ENCODE measurements around the gene ZNF526. TPM values are rescaled to one million over a fixed set of nuclear protein-coding genes. Genes with fewer than 3 reads are reported as not detected.

ZNF526 gene
- total and polyA plus RNA-seq, 4 donors, result 1.7 to 8.8 (median 3.8) TPM

GRCh38 chr19:42206871-42207755 lies 13.0 kb upstream of the ZNF526 start (continued):
- TF ChIP-seq REST (IDR thresholded peaks at IDR 0.05), result no peak

- DNase-seq (ENCODE audit: low spot score), result no peak
- 89% methylated on average over 6 of the region's 6 CpGs for WGBS
- Histone ChIP-seq H3K4me1 (ENCODE audit: control insufficient read depth in 4 of 4, insufficient read depth in 4 of 4, low read length in 3 of 4) (no peaks in the 10 kb centered on the region), H3K36me3 (ENCODE audit: control insufficient read depth in 4 of 4, insufficient read depth in 3 of 4, low read depth in 1 of 4, low read length in 3 of 4) (peaks cover 11 to 67% (median 50%) of the 10 kb centered on the region in 4 donors), H3K27ac (ENCODE audit: low read depth in 1 of 2, low read length in 2 of 2) (no peak overlapping the region), H3K9me3 (ENCODE audit: control insufficient read depth in 4 of 4, low read length in 3 of 4) (no peaks in the 10 kb centered on the region), H3K9ac (ENCODE audit: low read depth in 1 of 2, low read length in 2 of 2) (no peak overlapping the region), H3K27me3 (ENCODE audit: control insufficient read depth in 4 of 4, insufficient read depth in 4 of 4, low read length in 3 of 4) (no peaks in the 10 kb centered on the region), H3K4me3 (ENCODE audit: low read depth in 1 of 3, low read length in 3 of 3) (no peak overlapping the region)
- TF ChIP-seq HNF4A (conservative IDR thresholded peaks at IDR 0.05), result no peak
Measured at GRCh38 chr19:42207767-42208271, 12.3 kb upstream of the ZNF526 start.

GRCh38 chr19:42208612-42209011 lies 11.5 kb upstream of the ZNF526 start:
- Histone ChIP-seq H3K36me3 (ENCODE audit: control insufficient read depth in 4 of 4, insufficient read depth in 3 of 4, low read depth in 1 of 4, low read length in 3 of 4) (peaks cover 11 to 65% (median 49%) of the 10 kb centered on the region in 4 donors), H3K4me1 (ENCODE audit: control insufficient read depth in 4 of 4, insufficient read depth in 4 of 4, low read length in 3 of 4) (no peaks in the 10 kb centered on the region), H3K9me3 (ENCODE audit: control insufficient read depth in 4 of 4, low read length in 3 of 4) (no peaks in the 10 kb centered on the region), H3K27me3 (ENCODE audit: control insufficient read depth in 4 of 4, insufficient read depth in 4 of 4, low read length in 3 of 4) (no peaks in the 10 kb centered on the region), H3K9ac (ENCODE audit: low read depth in 1 of 2, low read length in 2 of 2) (no peak overlapping the region), H3K4me3 (ENCODE audit: low read depth in 1 of 3, low read length in 3 of 3) (no peak overlapping the region), H3K27ac (ENCODE audit: low read depth in 1 of 2, low read length in 2 of 2) (no peak overlapping the region)
- DNase-seq (ENCODE audit: low spot score), result no peak
- TF ChIP-seq REST (IDR thresholded peaks at IDR 0.05) (no peak), FOXA1 (IDR thresholded peaks at IDR 0.05) (no peak), YY1 (IDR thresholded peaks at IDR 0.05) (no peak)
- 86% methylated on average over 11 of the region's 11 CpGs for WGBS

- H3K27ac ChIP-seq (ENCODE audit: low read depth in 1 of 2, low read length in 2 of 2), result no peak overlapping the region
- peaks cover 5 to 19% (median 12%) of the 10 kb centered on the region in 4 donors for H3K4me1 ChIP-seq (ENCODE audit: control insufficient read depth in 4 of 4, insufficient read depth in 4 of 4, low read length in 3 of 4)
- TF ChIP-seq HNF4A (conservative IDR thresholded peaks at IDR 0.05) (no peak), ZBTB33 (IDR thresholded peaks at IDR 0.05) (no peak), ATF3 (IDR thresholded peaks at IDR 0.05) (no peak), FOXA2 (IDR thresholded peaks at IDR 0.05) (no peak), EGR1 (IDR thresholded peaks at IDR 0.05; ENCODE audit: low read depth in 2 of 2) (no peak), JUND (IDR thresholded peaks at IDR 0.05) (no peak), RAD21 (IDR thresholded peaks at IDR 0.05) (no peak)
- DNase-seq (ENCODE audit: low spot score), result no peak
- H3K4me3 ChIP-seq (ENCODE audit: low read depth in 1 of 3, low read length in 3 of 3), result no peak overlapping the region
- no peaks in the 10 kb centered on the region for H3K9me3 ChIP-seq (ENCODE audit: control insufficient read depth in 4 of 4, low read length in 3 of 4)
- H3K9ac ChIP-seq (ENCODE audit: low read depth in 1 of 2, low read length in 2 of 2), result no peak overlapping the region
- peaks cover 4 to 37% (median 27%) of the 10 kb centered on the region in 4 donors for H3K36me3 ChIP-seq (ENCODE audit: control insufficient read depth in 4 of 4, insufficient read depth in 3 of 4, low read depth in 1 of 4, low read length in 3 of 4)
- no peaks in the 10 kb centered on the region for H3K27me3 ChIP-seq (ENCODE audit: control insufficient read depth in 4 of 4, insufficient read depth in 4 of 4, low read length in 3 of 4)
- 79% methylated on average over 1 of the region's 1 CpG for WGBS
Measured at GRCh38 chr19:42212886-42213285, 7.2 kb upstream of the ZNF526 start.
